Panc1 (cell line): ENCODE results near the gene RAD23A. TPM values are rescaled to one million over a fixed set of nuclear protein-coding genes. Genes with fewer than 3 reads are reported as not detected.

Experiments
- ATAC-seq: fragments of 200-7000 bp; cut with Tn5 transposase; 2 replicates; pipeline ENCODE4 v1.9.1; 2020; ENCODE audit warnings: mild to moderate bottlenecking, moderate library complexity
- BruUV-seq: library from RNA; stranded (reverse); fragments of 400-500 nt; replicated peaks from 2 replicates; lab custom pipeline; 2021; lab: Mats Ljungman, UMichigan
- CTCF ChIA-PET: fragments of 300-600 bp; sonication (Branson Sonifier 250); formaldehyde crosslinking; loops from one replicate; lab custom pipeline; 2022; ENCODE audit warnings: antibody characterized with exemption; lab: Charles Lee
- POLR2A ChIA-PET: fragments of 300-600 bp; sonication (Branson Sonifier 250); formaldehyde crosslinking; loops from one replicate; lab custom pipeline; 2022; ENCODE audit warnings: antibody characterized with exemption; lab: Charles Lee
- DNase-seq: peaks from one replicate; pipeline ENCODE4 v3.0.0-alpha.2; 2010; ENCODE audit warnings: low read depth, low spot score
- H3K27ac ChIP-seq: 2 replicates; pipeline ENCODE4 v1.5.1; 2011; ENCODE audit warnings: mild to moderate bottlenecking, low read length, inconsistent platforms
- H3K27me3 ChIP-seq: fragments of 200-500 bp; sonication (Bioruptor generic); 2 replicates; pipeline ENCODE4 v1.6.0; 2014; ENCODE audit warnings: low read length, inconsistent platforms; ENCODE audit not compliant: control insufficient read depth, insufficient read depth
- H3K36me3 ChIP-seq: fragments of 200-500 bp; sonication (Bioruptor generic); 2 replicates; pipeline ENCODE4 v1.5.1; 2014; ENCODE audit warnings: inconsistent platforms, mild to moderate bottlenecking, low read length, moderate library complexity; ENCODE audit not compliant: control insufficient read depth, insufficient read depth
- H3K4me1 ChIP-seq: 2 replicates; pipeline ENCODE4 v1.5.1; 2011; ENCODE audit warnings: inconsistent platforms, mild to moderate bottlenecking, low read length, moderate library complexity; ENCODE audit not compliant: control insufficient read depth, insufficient read depth
- H3K4me3 ChIP-seq, 2 experiments: 2 replicates each; pipeline ENCODE4 v1.5.1; 2011 to 2012; ENCODE audit warnings: low read depth in 2 of 2, low read length in 2 of 2, mild to moderate bottlenecking in 2 of 2, inconsistent platforms in 1 of 2, moderate library complexity in 1 of 2
- H3K9me3 ChIP-seq: fragments of 200-500 bp; sonication (Bioruptor generic); 2 replicates; pipeline ENCODE4 v1.5.1; 2014; ENCODE audit warnings: low read depth, mild to moderate bottlenecking, inconsistent platforms, low read length, moderate library complexity; ENCODE audit not compliant: control insufficient read depth, insufficient read depth
- CTCF ChIP-seq: fragments of 450-650 bp; IDR thresholded peaks from 2 replicates; pipeline ENCODE4 v1.5.1; 2017; ENCODE audit warnings: mild to moderate bottlenecking
- POLR2AphosphoS5 ChIP-seq: IDR thresholded peaks from 2 replicates; pipeline ENCODE4 v1.6.1; 2012; ENCODE audit warnings: mild to moderate bottlenecking, low read depth, low read length, moderate library complexity
- REST ChIP-seq, 2 experiments: IDR thresholded peaks; 2 replicates each; pipeline ENCODE4 v1.6.1; 2011 to 2012; ENCODE audit warnings: low read depth in 2 of 2, control low read depth in 1 of 2, low read length in 1 of 2, mild to moderate bottlenecking in 1 of 2, moderate library complexity in 1 of 2; ENCODE audit not compliant: insufficient read depth in 1 of 2
- SIN3A ChIP-seq: IDR thresholded peaks from 2 replicates; pipeline ENCODE4 v1.6.1; 2012; ENCODE audit warnings: low read depth, mild to moderate bottlenecking, low read length, moderate library complexity, borderline replicate concordance; ENCODE audit not compliant: insufficient read depth
- TCF7L2 ChIP-seq: IDR thresholded peaks from 2 replicates; pipeline ENCODE4 v1.6.1; 2011; ENCODE audit warnings: mild to moderate bottlenecking, low read depth, low read length, inconsistent platforms
- in situ Hi-C: cut with HindIII; loops from 2 replicates; pipeline ENCODE4 v1.10.0; 2016; ENCODE audit warnings: low sequenced_read_pairs, low pct_unique_long_range_greater_than_20kb
- intact Hi-C: fragments of 100-400 bp; cut with micrococcal nuclease; formaldehyde crosslinking; loops from one replicate; pipeline ENCODE4 v1.10.0; 2022; ENCODE audit not compliant: unreplicated experiment
- total RNA-seq: library from RNA; stranded (reverse); gene quantifications from one replicate; pipeline ENCODE4 v1.2.1, GENCODE V29; 2021; ENCODE audit not compliant: unreplicated experiment

Gene RAD23A
- total RNA-seq, 1 experiment from 2014 or later = 111 TPM

- intact Hi-C loops (no loop called here), in situ Hi-C loops (no loop called here)
- Histone ChIP-seq H3K27ac (no peak overlapping the region), H3K4me3 (no peak overlapping the region), H3K4me1 (no peaks in the 10 kb centered on the region), H3K36me3 (no peaks in the 10 kb centered on the region), H3K9me3 (no peaks in the 10 kb centered on the region), H3K27me3 (no peaks in the 10 kb centered on the region)
- TF ChIP-seq CTCF = no peak
- TF ChIP-seq POLR2AphosphoS5 = no peak
- no peak for TF ChIP-seq TCF7L2
- no peak for TF ChIP-seq REST (IDR thresholded peaks at IDR 0.05; ENCODE audit: insufficient read depth in 1 of 2, low read depth in 2 of 2, low read length in 1 of 2)
- no peak for TF ChIP-seq SIN3A
- no TSS peak for BruUV-seq
- DNase-seq (no peak), ATAC-seq (no peak)
- ChIA-PET POLR2A (no interaction called here), CTCF (no interaction called here)
Observed at GRCh38 chr19:12899891-12900518, 45.7 kb upstream of the RAD23A start.

GRCh38 chr19:12907166-12907565 lies 38.5 kb upstream of the RAD23A start:
- Histone ChIP-seq H3K4me3 (no peak overlapping the region), H3K36me3 (no peaks in the 10 kb centered on the region), H3K4me1 (no peaks in the 10 kb centered on the region), H3K9me3 (no peaks in the 10 kb centered on the region), H3K27ac (no peak overlapping the region), H3K27me3 (no peaks in the 10 kb centered on the region)
- no TSS peak for BruUV-seq
- intact Hi-C loops = no loop called here
- DNase-seq (no peak), ATAC-seq (no peak)
- ChIA-PET POLR2A (no interaction called here), CTCF (no interaction called here)
- in situ Hi-C loops = no loop called here
- TF ChIP-seq REST (IDR thresholded peaks at IDR 0.05; ENCODE audit: insufficient read depth in 1 of 2, low read depth in 2 of 2, low read length in 1 of 2) = no peak
- no peak for TF ChIP-seq TCF7L2
- no peak for TF ChIP-seq CTCF
- TF ChIP-seq POLR2AphosphoS5 = no peak
- no peak for TF ChIP-seq SIN3A
